Germinal center (tissue), 1 donor: ENCODE measurements around the gene NINJ1.

Experiments
- DNase-seq: peaks from one replicate; pipeline ENCODE4 v3.0.0; 2012; ENCODE audit warnings: mixed read lengths, low spot score

Gene NINJ1

DNA sequence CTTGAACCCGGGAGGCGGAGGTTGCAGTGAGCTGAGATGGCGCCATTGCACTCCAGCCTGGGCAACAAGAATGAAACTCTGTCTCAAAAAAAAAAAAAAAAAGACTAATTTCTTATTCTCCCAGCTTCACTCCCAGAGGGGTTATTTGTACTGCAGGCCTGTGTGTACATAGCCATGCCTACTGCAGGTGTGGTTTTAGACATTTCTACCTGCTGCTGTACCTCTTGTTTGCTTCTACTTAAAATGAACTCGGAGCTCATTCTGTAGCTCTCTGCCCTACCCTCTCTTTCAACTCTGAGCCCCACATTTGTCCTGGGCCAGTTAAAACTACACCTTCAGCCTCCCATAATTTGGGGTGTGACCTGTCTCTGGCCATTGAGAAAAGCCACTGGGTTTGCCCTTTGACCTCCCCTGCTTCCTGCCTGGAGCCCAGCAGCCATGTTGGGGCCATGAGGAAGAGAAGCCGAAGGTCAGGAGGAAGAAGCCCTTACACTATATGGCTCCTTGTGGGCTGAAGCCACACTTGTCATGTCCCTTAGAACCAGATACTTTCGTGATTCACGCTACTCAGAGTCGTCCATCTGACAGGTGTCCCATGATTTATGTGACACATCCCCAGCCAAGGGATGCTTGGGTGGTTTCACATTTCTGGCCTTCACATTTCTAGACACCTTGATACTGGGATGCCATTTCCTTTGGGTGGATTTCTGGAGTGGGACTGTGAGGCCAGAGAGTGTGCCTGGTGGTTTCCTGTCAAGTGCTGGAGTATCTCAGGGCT, 47.4 kb downstream of the NINJ1 start:
- no peak for DNase-seq

- DNase-seq = no peak
Observed at GRCh38 chr9:93085676-93086075, 48.4 kb downstream of the NINJ1 start.

DNA sequence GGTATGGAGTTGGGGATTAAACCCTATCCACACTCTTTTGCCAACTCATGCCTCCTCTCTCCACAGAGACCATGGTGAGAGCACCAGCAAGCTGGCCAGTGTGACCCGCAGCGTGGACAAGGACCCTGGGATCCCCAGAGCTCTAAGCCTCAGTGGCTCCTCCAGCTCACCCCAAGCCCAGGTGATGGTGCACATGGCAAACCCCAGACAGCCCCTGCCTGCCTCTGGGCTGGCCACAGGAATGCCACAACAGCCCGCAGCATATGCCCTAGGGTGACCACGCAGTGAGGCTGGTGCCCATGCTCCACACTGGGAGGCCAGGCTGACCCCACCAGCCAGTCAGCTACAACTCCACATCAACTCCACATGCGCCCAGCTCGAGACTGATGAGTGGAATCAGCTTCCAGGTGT, 49.6 kb downstream of the NINJ1 start:
- DNase-seq = no peak

- DNase-seq = no peak
Observed at GRCh38 chr9:93083592-93084470, 50.2 kb downstream of the NINJ1 start.

GRCh38 chr9:93082841-93083411, 51.1 kb downstream of the NINJ1 start:
- DNase-seq = no peak

DNA sequence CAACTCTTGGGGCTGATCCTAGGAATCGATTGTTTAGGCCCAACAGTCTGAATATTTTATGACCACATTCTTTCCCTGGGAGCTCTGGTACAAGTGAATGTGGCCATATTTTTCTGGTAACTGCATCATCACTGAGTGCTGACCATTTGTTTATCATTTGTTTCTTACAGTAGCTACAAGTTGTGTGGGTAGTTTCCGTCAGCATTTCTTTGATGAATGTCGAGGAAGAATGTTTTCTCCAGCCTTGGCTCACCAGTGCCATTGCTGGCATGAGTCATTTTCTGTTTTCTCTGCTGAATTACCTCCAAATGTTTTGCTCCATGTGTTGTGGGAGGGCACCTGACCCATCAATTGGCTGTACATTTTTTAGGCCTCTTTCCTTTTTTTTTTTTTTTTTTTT, 52.1 kb downstream of the NINJ1 start:
- no peak for DNase-seq

DNA sequence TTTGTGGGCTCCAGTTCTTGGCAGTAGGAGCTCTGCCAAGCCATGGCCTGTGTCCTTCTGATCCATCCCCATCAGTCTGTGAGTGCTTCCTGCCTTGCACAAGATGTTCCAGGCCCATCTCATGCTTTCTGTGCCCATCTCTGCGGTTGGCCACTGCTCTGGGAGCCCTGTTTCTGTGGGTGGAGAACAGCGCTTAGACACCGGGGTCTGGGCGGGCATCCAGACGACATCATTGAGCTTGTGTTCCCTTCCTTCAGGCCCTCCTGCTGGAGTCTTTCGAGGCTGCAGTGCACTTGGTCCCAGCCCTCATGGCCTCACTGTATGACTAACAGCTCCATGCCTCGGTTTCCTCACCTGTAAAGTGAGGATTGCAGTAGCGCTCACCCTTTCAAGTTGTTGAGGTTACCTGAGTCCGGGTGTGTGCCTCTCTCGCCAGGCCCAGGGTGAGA, 52.9 kb downstream of the NINJ1 start:
- DNase-seq = no peak

- DNase-seq = no peak
Observed at GRCh38 chr9:93080406-93080805, 53.6 kb downstream of the NINJ1 start.

DNA sequence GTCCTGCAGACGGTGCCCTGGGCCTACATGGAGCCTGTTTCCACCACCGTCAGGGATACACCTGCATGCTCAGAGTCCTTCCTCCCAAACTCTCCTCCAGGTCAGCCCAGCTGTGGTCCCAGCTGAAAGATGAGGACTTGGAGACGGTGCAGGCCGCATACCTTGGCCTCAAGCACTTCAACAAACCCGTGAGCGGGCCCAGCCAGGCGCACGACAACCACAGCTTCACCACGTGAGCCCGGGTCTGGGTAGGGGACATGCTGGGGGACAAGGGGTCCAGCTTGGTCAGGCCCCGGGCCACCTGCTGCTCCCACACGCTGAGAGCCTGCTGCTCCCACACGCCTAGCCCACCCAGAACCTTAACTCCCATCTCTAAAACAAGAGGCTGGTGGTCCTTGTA, 54.7 kb downstream of the NINJ1 start:
- DNase-seq = no peak

GRCh38 chr9:93077811-93078210, 56.2 kb downstream of the NINJ1 start:
- DNase-seq = no peak

DNA sequence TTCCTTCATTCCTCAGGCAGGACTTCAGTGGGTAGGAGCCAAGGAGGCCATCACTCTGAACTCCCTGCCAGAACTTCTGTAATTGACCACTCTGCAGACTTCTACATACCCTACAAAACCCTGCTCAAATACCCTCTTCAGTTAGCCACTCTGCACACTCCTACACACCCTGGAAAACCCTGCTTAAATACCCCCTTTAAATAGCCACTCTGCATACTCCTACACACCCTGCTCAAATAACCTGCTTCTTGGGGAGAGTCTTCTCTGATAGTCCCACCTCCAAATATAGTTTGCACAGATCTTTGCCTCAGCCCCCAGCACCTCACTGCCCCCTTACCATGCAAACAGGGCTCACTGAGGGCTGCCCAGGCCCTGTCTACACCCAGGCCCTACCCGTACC, 56.7 kb downstream of the NINJ1 start:
- DNase-seq = no peak

DNA sequence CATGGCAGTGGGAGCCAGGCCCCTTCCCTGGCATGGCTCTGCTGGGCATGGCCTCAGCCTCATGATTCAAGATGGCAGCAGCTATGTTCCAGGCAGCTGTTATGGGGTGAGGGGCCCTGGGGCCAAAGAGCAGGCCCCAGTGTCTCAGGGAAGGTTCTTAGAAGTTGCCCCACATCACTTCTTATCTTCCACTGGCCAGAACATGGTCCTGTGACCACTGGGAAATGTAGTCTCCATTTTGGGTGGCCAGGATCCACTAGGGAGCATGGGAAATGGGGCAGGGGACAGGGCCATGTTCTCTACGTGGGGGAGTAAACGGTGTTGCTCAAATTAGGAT, 57.3 kb downstream of the NINJ1 start:
- DNase-seq = no peak

GRCh38 chr9:93076101-93076791, 57.8 kb downstream of the NINJ1 start:
- DNase-seq = no peak

DNA sequence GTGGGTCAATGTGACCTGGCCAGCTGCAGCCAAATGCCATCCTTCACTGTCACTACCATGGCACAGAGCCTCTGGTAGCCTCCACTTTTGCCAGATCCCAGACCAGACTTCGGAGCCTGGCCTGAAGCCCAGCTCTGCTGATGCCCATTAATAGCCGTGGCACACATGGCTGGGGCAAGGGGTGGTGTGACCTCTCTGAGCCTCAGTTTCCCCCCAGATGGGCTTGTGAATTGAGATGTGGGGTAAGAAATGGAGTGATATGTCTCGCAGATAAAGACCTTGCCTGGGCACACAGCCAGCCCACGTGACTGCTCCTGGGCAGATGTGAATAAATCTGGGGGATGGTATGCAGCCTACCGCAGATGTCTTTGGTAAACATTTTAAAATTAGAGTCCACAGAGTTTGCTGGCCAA, 61.7 kb downstream of the NINJ1 start:
- DNase-seq = no peak
